Adrenal gland (tissue), 12 donors: ENCODE measurements around the gene DFFB. TPM values are rescaled to one million over a fixed set of nuclear protein-coding genes. Genes with fewer than 3 reads are reported as not detected.
"Not testable (repeated sequence)": the region's sequence is repeated elsewhere in the genome, so short reads cannot be mapped to it uniquely, and the experiment has no call there.

Experiments used
- DNase-seq, 7 donors: peaks; one replicate each; pipeline ENCODE4 v3.0.0-alpha.2; 2019 to 2020
- H3K27ac ChIP-seq, 5 donors: fragments of 200-600 bp; sonication (generic) in 4 of 5; 1 replicate in 3 of 5; 2 replicates in 2 of 5; pipeline versions ENCODE4 v1.5.1 to v1.8.0; 2016 to 2020; ENCODE audit warnings: mild to moderate bottlenecking in 1 of 5
- H3K27me3 ChIP-seq: fragments of 200-600 bp; 2 replicates; pipeline ENCODE4 v1.8.0; 2021
- H3K36me3 ChIP-seq, 2 donors: fragments of 200-600 bp; replicated peaks in 1 of 2; 1 replicate in 1 of 2; 2 replicates in 1 of 2; pipeline versions ENCODE4 v1.5.1 to v1.8.0; 2018 to 2022
- H3K4me1 ChIP-seq, 2 donors: fragments of 200-600 bp; replicated peaks in 1 of 2; 1 replicate in 1 of 2; 2 replicates in 1 of 2; pipeline versions ENCODE4 v1.5.1 to v1.8.0; 2018 to 2021
- H3K4me3 ChIP-seq, 4 donors: fragments of 200-600 bp; sonication (generic) in 3 of 4; one replicate each; pipeline ENCODE4 v1.5.1; 2016 to 2018
- H3K9me3 ChIP-seq, 3 donors: fragments of 200-600 bp; sonication (generic) in 1 of 3; replicated peaks in 1 of 3; 1 replicate in 2 of 3; 2 replicates in 1 of 3; pipeline versions ENCODE4 v1.5.1 to v1.8.0; 2016 to 2021
- CTCF ChIP-seq, 6 experiments: fragments of 450-650 bp in 4 of 6; fragments of 200-600 bp in 2 of 6; sonication (generic) in 1 of 6; IDR thresholded peaks; 1 replicate in 5 of 6; 2 replicates in 1 of 6; pipeline versions ENCODE4 v1.5.1 to v1.8.0; 2016 to 2021; ENCODE audit warnings: antibody characterized with exemption in 6 of 6, mild to moderate bottlenecking in 2 of 6, moderate library complexity in 1 of 6
- POLR2A ChIP-seq, 2 donors: fragments of 450-650 bp; IDR thresholded peaks; one replicate each; pipeline ENCODE4 v1.6.1; 2017; ENCODE audit warnings: antibody characterized with exemption in 2 of 2, mild to moderate bottlenecking in 2 of 2, moderate library complexity in 1 of 2
- WGBS, 4 donors: extraction: QIAGEN DNeasy Blood & Tissue Kit in 2 of 4; methylation state at CpG; one replicate each; pipeline versions ENCODE4 v1.1.5 to v1.1.7; 2013 to 2017; 5-methylcytosine and 5-hydroxymethylcytosine counted together
- intact Hi-C, 2 donors: fragments of 100-400 bp; cut with DNase I; formaldehyde crosslinking; loops; one replicate each; pipeline versions ENCODE4 v1.14.1 to v1.15.0; 2022 to 2023
- polyA plus RNA-seq, 3 donors: library from polyadenylated mRNA; stranded (reverse); fragments of 200-250 nt in 2 of 3; fragments of 350-450 nt in 1 of 3; fragmentation: Illumina TruSeq in 1 of 3; extraction: RNeasy Lipid Tissue Mini Kit (QIAGEN cat#74804) in 1 of 3; gene quantifications; one replicate each; pipeline ENCODE4 v1.2.3, GENCODE V29; 2013 to 2014
- total RNA-seq, 9 donors: library from RNA; depleted of rRNA in 4 of 9; stranded (reverse); fragments of >200 nt in 4 of 9; fragments of 120-200 nt in 1 of 9; fragmentation: NEBNext Ultra II Directional in 1 of 9; extraction: Animal tissue kit (Norgen Biotek cat#: 25700) in 1 of 9; gene quantifications; one replicate each; pipeline versions ENCODE4 v1.1.0 to v1.2.4, GENCODE V29; 2013 to 2023
- donor health status: healthy with polysubstance abuse.
- donor health status: Bipolar disorder and iron deficiency.
- donor health status: DM: yes; HTN: yes; CAD: no.
- donor health status: DM: no; HTN: no; CAD: no.
- donor health status: DM: no; HTN: no; CAD: no.
- donor health status: DM: yes; HTN: yes; CAD: no.

Gene DFFB
- total and polyA plus RNA-seq, 12 donors, result 1.8 to 13.4 (median 5.2) TPM

- no peaks in the 10 kb centered on the region for H3K9me3 ChIP-seq
- WGBS, 4 donors, result 77 to 86% (median 82%) methylated on average over 9 to 15 of the region's 15 CpGs
- H3K4me1 ChIP-seq, result no peaks in the 10 kb centered on the region
- no peak overlapping the region for H3K4me3 ChIP-seq
- intact Hi-C loops, result no loop called here
- no peak overlapping the region for H3K27ac ChIP-seq
- DNase-seq, result no peak
- H3K27me3 ChIP-seq, result peaks cover 4% of the 10 kb centered on the region
- TF ChIP-seq CTCF (IDR thresholded peaks at IDR 0.05) (no peak), POLR2A (IDR thresholded peaks at IDR 0.05) (no peak)
- no peaks in the 10 kb centered on the region for H3K36me3 ChIP-seq
Observed at GRCh38 chr1:3915551-3916121, 58.4 kb downstream of the DFFB start.

- no peaks in the 10 kb centered on the region for H3K27me3 ChIP-seq
- TF ChIP-seq CTCF (IDR thresholded peaks at IDR 0.05) (no peak), POLR2A (IDR thresholded peaks at IDR 0.05) (no peak)
- DNase-seq, result no peak
- no peaks in the 10 kb centered on the region for H3K36me3 ChIP-seq
- intact Hi-C loops, result no loop called here
- no peaks in the 10 kb centered on the region for H3K4me1 ChIP-seq
- no peaks in the 10 kb centered on the region for H3K9me3 ChIP-seq
- WGBS, 4 donors, result 71 to 84% (median 77%) methylated on average over 1 to 8 of the region's 8 CpGs
- H3K27ac ChIP-seq, result no peak overlapping the region
- H3K4me3 ChIP-seq, result no peak overlapping the region
Observed at GRCh38 chr1:3917761-3918160, 60.5 kb downstream of the DFFB start.

- DNase-seq, H3K9me3 ChIP-seq, H3K27ac ChIP-seq, H3K27me3 ChIP-seq, H3K4me3 ChIP-seq, intact Hi-C loops, H3K36me3 ChIP-seq, H3K4me1 ChIP-seq: not testable (repeated sequence)
- 75 to 82% (median 78%) methylated on average over 6 of the region's 6 CpGs for WGBS, 4 donors
Observed at GRCh38 chr1:3918359-3918758, 61.1 kb downstream of the DFFB start.

- DNase-seq, result no peak
- no peaks in the 10 kb centered on the region for H3K9me3 ChIP-seq
- H3K4me1 ChIP-seq, result no peaks in the 10 kb centered on the region
- H3K36me3 ChIP-seq, result no peaks in the 10 kb centered on the region
- WGBS, 4 donors, result 62 to 75% (median 66%) methylated on average over 10 to 15 of the region's 15 CpGs
- TF ChIP-seq CTCF (IDR thresholded peaks at IDR 0.05) (no peak), POLR2A (IDR thresholded peaks at IDR 0.05) (no peak)
- no peak overlapping the region for H3K27ac ChIP-seq
- H3K27me3 ChIP-seq, result no peaks in the 10 kb centered on the region
- no peak overlapping the region for H3K4me3 ChIP-seq
- intact Hi-C loops, result no loop called here
Observed at GRCh38 chr1:3918966-3919611, 61.8 kb downstream of the DFFB start.

- H3K27me3 ChIP-seq, result no peaks in the 10 kb centered on the region
- H3K9me3 ChIP-seq, result no peaks in the 10 kb centered on the region
- TF ChIP-seq CTCF (IDR thresholded peaks at IDR 0.05) (no peak), POLR2A (IDR thresholded peaks at IDR 0.05) (no peak)
- WGBS, 4 donors, result 44 to 67% (median 54%) methylated on average over 4 to 5 of the region's 5 CpGs
- intact Hi-C loops, result no loop called here
- H3K4me1 ChIP-seq, result no peaks in the 10 kb centered on the region
- H3K4me3 ChIP-seq, result no peak overlapping the region
- no peak overlapping the region for H3K27ac ChIP-seq
- no peak for DNase-seq
- no peaks in the 10 kb centered on the region for H3K36me3 ChIP-seq
Observed at GRCh38 chr1:3919706-3920105, 62.4 kb downstream of the DFFB start.
